CD4-positive, alpha-beta T cell treated with Interleukin-17A for 4 hours (primary cell): Measurements from ENCODE around the gene BMP8B.
"Not testable (repeated sequence)": the region's sequence is repeated elsewhere in the genome, so short reads cannot be mapped to it uniquely, and the experiment has no call there.

Experiments used
- DNase-seq: peaks from one replicate; pipeline ENCODE4 v3.0.0-alpha.2; 2020; ENCODE audit warnings: mixed read lengths

BMP8B gene

GRCh38 chr1:39788758-39789570 lies at the start of gene BMP8B:
BMP8B (minus strand) TSS chr1:39788865; CDS start chr1:39788485, 380 bp downstream.
- DNase-seq: peak; percentile 52

GRCh38 chr1:39836595-39837110 lies 48.0 kb upstream of the BMP8B start:
- DNase-seq: no peak

- DNase-seq: no peak
Measured at GRCh38 chr1:39835935-39836594, 47.4 kb upstream of the BMP8B start.

- DNase-seq: no peak
Measured at GRCh38 chr1:39835110-39835509, 46.4 kb upstream of the BMP8B start.

GRCh38 chr1:39833621-39834385 lies 45.1 kb upstream of the BMP8B start:
- DNase-seq: no peak

- no peak for DNase-seq
Measured at GRCh38 chr1:39833121-39833520, 44.5 kb upstream of the BMP8B start.

- DNase-seq: no peak
Measured at GRCh38 chr1:39832294-39832693, 43.6 kb upstream of the BMP8B start.

GRCh38 chr1:39829791-39830533 lies 41.3 kb upstream of the BMP8B start:
- DNase-seq: no peak

- DNase-seq: no peak
Measured at GRCh38 chr1:39828734-39829133, 40.1 kb upstream of the BMP8B start.

GRCh38 chr1:39828255-39828654 lies 39.6 kb upstream of the BMP8B start:
- DNase-seq: not testable (repeated sequence)

GRCh38 chr1:39827201-39827600 lies 38.5 kb upstream of the BMP8B start:
- no peak for DNase-seq

- DNase-seq: no peak
Measured at GRCh38 chr1:39826583-39826982, 37.9 kb upstream of the BMP8B start.

- no peak for DNase-seq
Measured at GRCh38 chr1:39825432-39825941, 36.8 kb upstream of the BMP8B start.

GRCh38 chr1:39823450-39823849 lies 34.8 kb upstream of the BMP8B start:
- not testable (repeated sequence) for DNase-seq

GRCh38 chr1:39822146-39822545 lies 33.5 kb upstream of the BMP8B start:
- DNase-seq: no peak

GRCh38 chr1:39819091-39819812 lies 30.6 kb upstream of the BMP8B start:
- no peak for DNase-seq

- no peak for DNase-seq
Measured at GRCh38 chr1:39818482-39818881, 29.8 kb upstream of the BMP8B start.

- DNase-seq: peak; percentile 75
Measured at GRCh38 chr1:39817091-39817932, 28.6 kb upstream of the BMP8B start.

GRCh38 chr1:39816415-39817090 lies 27.9 kb upstream of the BMP8B start:
- peak; percentile 75 for DNase-seq

- DNase-seq: no peak
Measured at GRCh38 chr1:39812913-39813312, 24.2 kb upstream of the BMP8B start.
